PC-3 (cell line): ENCODE measurements around the gene ARHGEF4. TPM values are rescaled to one million over a fixed set of nuclear protein-coding genes. Genes with fewer than 3 reads are reported as not detected.

Experiments
- ATAC-seq: fragments of 200-7000 bp; cut with Tn5 transposase; 2 replicates; pipeline ENCODE4 v1.9.1; 2020; ENCODE audit warnings: mild to moderate bottlenecking, moderate library complexity
- BruUV-seq: library from RNA; stranded (reverse); fragments of 400-500 nt; replicated peaks from 2 replicates; lab custom pipeline; 2021; lab: Mats Ljungman, UMichigan
- CTCF ChIA-PET: fragments of 300-600 bp; sonication (Branson Sonifier 250); formaldehyde crosslinking; loops from one replicate; lab custom pipeline; 2022; ENCODE audit warnings: antibody characterized with exemption; lab: Charles Lee
- POLR2A ChIA-PET: fragments of 300-600 bp; sonication (Branson Sonifier 250); formaldehyde crosslinking; loops from one replicate; lab custom pipeline; 2022; ENCODE audit warnings: antibody characterized with exemption; ENCODE audit not compliant: unreplicated experiment; lab: Charles Lee
- DNase-seq: peaks from one replicate; pipeline ENCODE4 v3.0.0-alpha.2; 2015
- H2AFZ ChIP-seq: fragments of 300-600 bp; sonication (generic); 2 replicates; pipeline ENCODE4 v1.6.0; 2016; ENCODE audit warnings: antibody characterized with exemption, low read length
- H3F3A ChIP-seq: fragments of 300-600 bp; sonication (generic); one replicate; pipeline ENCODE4 v1.6.0; 2017; ENCODE audit warnings: antibody characterized with exemption, low read length, control low read depth, mild to moderate bottlenecking; ENCODE audit not compliant: unreplicated experiment
- H3K27ac ChIP-seq: fragments of 300-600 bp; sonication (generic); 2 replicates; pipeline ENCODE4 v1.5.1; 2016; ENCODE audit warnings: mild to moderate bottlenecking, low read length
- H3K27me3 ChIP-seq: fragments of 300-600 bp; sonication (generic); 2 replicates; pipeline ENCODE4 v1.6.1; 2016; ENCODE audit warnings: low read length, mixed read lengths
- H3K36me3 ChIP-seq: fragments of 300-600 bp; sonication (generic); 2 replicates; pipeline ENCODE4 v1.6.1; 2016; ENCODE audit warnings: low read depth, mixed run types, low read length, mixed read lengths
- H3K4me1 ChIP-seq: fragments of 300-600 bp; sonication (generic); 2 replicates; pipeline ENCODE4 v1.5.1; 2016; ENCODE audit warnings: low read length; ENCODE audit not compliant: insufficient read depth
- H3K4me2 ChIP-seq: fragments of 300-600 bp; sonication (generic); 2 replicates; pipeline ENCODE4 v1.6.0; 2016; ENCODE audit warnings: low read length
- H3K4me3 ChIP-seq: fragments of 300-600 bp; sonication (generic); 2 replicates; pipeline ENCODE4 v1.5.1; 2016; ENCODE audit warnings: mild to moderate bottlenecking, low read length, mixed read lengths
- H3K79me2 ChIP-seq: fragments of 300-600 bp; sonication (generic); 2 replicates; pipeline ENCODE4 v1.6.1; 2017; ENCODE audit warnings: low read length, mixed read lengths
- H3K9ac ChIP-seq: fragments of 300-600 bp; sonication (generic); 2 replicates; pipeline ENCODE4 v1.6.0; 2016; ENCODE audit warnings: mild to moderate bottlenecking, low read length
- H3K9me2 ChIP-seq: fragments of 300-600 bp; sonication (generic); replicated peaks from 2 replicates; pipeline ENCODE4 v1.6.1; 2016; ENCODE audit warnings: mixed run types, low read length, mixed read lengths
- H3K9me3 ChIP-seq: fragments of 300-600 bp; sonication (generic); 2 replicates; pipeline ENCODE4 v1.6.1; 2016; ENCODE audit warnings: low read length, mixed read lengths
- H4K20me1 ChIP-seq: fragments of 300-600 bp; sonication (generic); 2 replicates; pipeline ENCODE4 v1.6.1; 2016; ENCODE audit warnings: low read length, mixed read lengths
- EZH2 ChIP-seq: fragments of 300-600 bp; sonication (generic); IDR thresholded peaks from one replicate; pipeline ENCODE4 v1.6.1; 2017; ENCODE audit warnings: antibody characterized with exemption, mild to moderate bottlenecking, low read length; ENCODE audit not compliant: unreplicated experiment
- EZH2phosphoT487 ChIP-seq: fragments of 300-600 bp; sonication (generic); IDR thresholded peaks from 2 replicates; pipeline ENCODE4 v1.6.1; 2018; ENCODE audit warnings: mild to moderate bottlenecking, antibody characterized with exemption, low read length, borderline replicate concordance
- intact Hi-C: fragments of 100-400 bp; cut with micrococcal nuclease; formaldehyde crosslinking; loops from 2 replicates; pipeline ENCODE4 v1.9.0; 2023
- total RNA-seq: library from RNA; depleted of rRNA; stranded (reverse); fragments of >200 nt; gene quantifications from 2 replicates; pipeline ENCODE4 v1.2.3, GENCODE V29; 2014
- TF ChIP-seq, protein P1 (sequence below): fragments of 300-600 bp; sonication (generic); conservative IDR thresholded peaks from 2 replicates; pipeline ENCODE4 v1.5.1; 2017; ENCODE audit warnings: antibody characterized with exemption, low read depth, mild to moderate bottlenecking, low read length

ARHGEF4 gene
- total RNA-seq, 1 experiment from 2014 or later: 21.5 TPM

- no TSS peak for BruUV-seq
- H3K9me3 ChIP-seq: no peaks in the 10 kb centered on the region
- POLR2A ChIA-PET: no interaction called here
These were observed 32.9 kb downstream of the ARHGEF4 start for GRCh38 chr2:130869441-130870160.

GRCh38 chr2:130870161-130870485 is 33.4 kb downstream of the ARHGEF4 start:
- no peak overlapping the region for H2AFZ ChIP-seq
- no peaks in the 10 kb centered on the region for H3K9me3 ChIP-seq
- H3K4me1 ChIP-seq: no peaks in the 10 kb centered on the region
- H3K9ac ChIP-seq: no peak overlapping the region
- no peak overlapping the region for H3K4me3 ChIP-seq
- ChIA-PET CTCF (no interaction called here), POLR2A (no interaction called here)
- BruUV-seq: no TSS peak
- no peaks in the 10 kb centered on the region for H4K20me1 ChIP-seq
- no peak overlapping the region for H3K4me2 ChIP-seq
- H3K27ac ChIP-seq: no peak overlapping the region
- TF ChIP-seq, protein P1, sequence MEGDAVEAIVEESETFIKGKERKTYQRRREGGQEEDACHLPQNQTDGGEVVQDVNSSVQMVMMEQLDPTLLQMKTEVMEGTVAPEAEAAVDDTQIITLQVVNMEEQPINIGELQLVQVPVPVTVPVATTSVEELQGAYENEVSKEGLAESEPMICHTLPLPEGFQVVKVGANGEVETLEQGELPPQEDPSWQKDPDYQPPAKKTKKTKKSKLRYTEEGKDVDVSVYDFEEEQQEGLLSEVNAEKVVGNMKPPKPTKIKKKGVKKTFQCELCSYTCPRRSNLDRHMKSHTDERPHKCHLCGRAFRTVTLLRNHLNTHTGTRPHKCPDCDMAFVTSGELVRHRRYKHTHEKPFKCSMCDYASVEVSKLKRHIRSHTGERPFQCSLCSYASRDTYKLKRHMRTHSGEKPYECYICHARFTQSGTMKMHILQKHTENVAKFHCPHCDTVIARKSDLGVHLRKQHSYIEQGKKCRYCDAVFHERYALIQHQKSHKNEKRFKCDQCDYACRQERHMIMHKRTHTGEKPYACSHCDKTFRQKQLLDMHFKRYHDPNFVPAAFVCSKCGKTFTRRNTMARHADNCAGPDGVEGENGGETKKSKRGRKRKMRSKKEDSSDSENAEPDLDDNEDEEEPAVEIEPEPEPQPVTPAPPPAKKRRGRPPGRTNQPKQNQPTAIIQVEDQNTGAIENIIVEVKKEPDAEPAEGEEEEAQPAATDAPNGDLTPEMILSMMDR: no peak
- TF ChIP-seq EZH2phosphoT487: no peak
- no peak for TF ChIP-seq EZH2
- no peaks in the 10 kb centered on the region for H3K9me2 ChIP-seq
- intact Hi-C loops: loop anchor here (5.0 kb wide), 1 partner anchor 52 kb away; no protein-coding TSS in a partner anchor
- ATAC-seq (no peak), DNase-seq (no peak)
- no peaks in the 10 kb centered on the region for H3K36me3 ChIP-seq
- no peaks in the 10 kb centered on the region for H3K79me2 ChIP-seq
- H3K27me3 ChIP-seq: no peaks in the 10 kb centered on the region
- H3F3A ChIP-seq: no peaks in the 10 kb centered on the region

More at GRCh38 chr2:130869441-130870160, 32.9 kb downstream of the ARHGEF4 start:
- no peaks in the 10 kb centered on the region for H4K20me1 ChIP-seq
- no peak for ATAC-seq
- TF ChIP-seq, protein P1: no peak
- no peak for TF ChIP-seq EZH2
- TF ChIP-seq EZH2phosphoT487: no peak
- no peaks in the 10 kb centered on the region for H3F3A ChIP-seq
- H3K9me2 ChIP-seq: no peaks in the 10 kb centered on the region
- CTCF ChIA-PET: no interaction called here
- no peaks in the 10 kb centered on the region for H3K79me2 ChIP-seq
- H3K36me3 ChIP-seq: no peaks in the 10 kb centered on the region
- H3K4me2 ChIP-seq: no peak overlapping the region
- no peak overlapping the region for H2AFZ ChIP-seq
- H3K27ac ChIP-seq: no peak overlapping the region
- intact Hi-C loops: loop anchor here (5.0 kb wide), 1 partner anchor 53 kb away; no protein-coding TSS in a partner anchor
- no peak overlapping the region for H3K9ac ChIP-seq
- no peaks in the 10 kb centered on the region for H3K4me1 ChIP-seq
- H3K4me3 ChIP-seq: no peak overlapping the region
- DNase-seq: no peak
- H3K27me3 ChIP-seq: no peaks in the 10 kb centered on the region

GRCh38 chr2:130870779-130871178 is 34.1 kb downstream of the ARHGEF4 start:
- intact Hi-C loops: loop anchor here (5.0 kb wide), 1 partner anchor 52 kb away; no protein-coding TSS in a partner anchor
- no peaks in the 10 kb centered on the region for H3F3A ChIP-seq
- no peak overlapping the region for H3K4me2 ChIP-seq
- H3K9me2 ChIP-seq: no peaks in the 10 kb centered on the region
- no peak for DNase-seq
- POLR2A ChIA-PET: no interaction called here
- H3K27me3 ChIP-seq: no peaks in the 10 kb centered on the region
- no peak overlapping the region for H3K4me3 ChIP-seq
- no peak overlapping the region for H3K9ac ChIP-seq
- no peaks in the 10 kb centered on the region for H3K79me2 ChIP-seq
- ATAC-seq: no peak
- no peaks in the 10 kb centered on the region for H3K9me3 ChIP-seq
- H3K4me1 ChIP-seq: no peaks in the 10 kb centered on the region
- CTCF ChIA-PET: interaction anchor here (1.5 kb wide), 1 partner anchor 73 kb away, joined by 6 read pairs; no protein-coding TSS in a partner anchor
- no peak overlapping the region for H2AFZ ChIP-seq
- no peaks in the 10 kb centered on the region for H3K36me3 ChIP-seq
- TF ChIP-seq EZH2: no peak
- no peak for TF ChIP-seq EZH2phosphoT487
- TF ChIP-seq, protein P1: no peak
- H4K20me1 ChIP-seq: no peaks in the 10 kb centered on the region
- BruUV-seq: no TSS peak
- H3K27ac ChIP-seq: no peak overlapping the region
